HG03558 (cell line): ENCODE measurements around the gene SIN3B.

Experiments
- ATAC-seq: cut with Tn5 transposase; IDR thresholded peaks from one replicate; pipeline ENCODE4 v1.9.1; 2021; ENCODE audit warnings: moderate number of reproducible peaks; ENCODE audit not compliant: unreplicated experiment; ENCODE audit errors: extremely low read depth

The SIN3B gene

DNA sequence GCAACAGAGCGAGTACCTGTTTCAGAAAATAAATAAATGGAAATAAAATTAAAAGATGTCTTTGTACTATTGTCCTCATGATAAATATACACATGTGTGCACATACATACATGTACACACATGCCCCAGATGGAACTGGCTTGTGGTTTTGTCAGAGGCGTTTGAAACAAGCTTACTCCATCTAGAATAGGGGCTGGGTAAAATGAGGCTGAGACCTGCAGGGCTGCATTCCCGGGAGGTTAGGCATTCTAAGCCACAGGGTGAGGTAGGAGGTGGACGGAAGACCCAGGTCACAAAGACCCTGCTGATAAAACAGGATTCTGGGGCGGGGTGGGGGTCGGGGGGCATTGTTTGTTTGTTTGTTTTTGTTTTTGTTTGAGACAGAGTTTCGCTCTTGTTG, 8.1 kb upstream of the SIN3B start:
- no peak for ATAC-seq

DNA sequence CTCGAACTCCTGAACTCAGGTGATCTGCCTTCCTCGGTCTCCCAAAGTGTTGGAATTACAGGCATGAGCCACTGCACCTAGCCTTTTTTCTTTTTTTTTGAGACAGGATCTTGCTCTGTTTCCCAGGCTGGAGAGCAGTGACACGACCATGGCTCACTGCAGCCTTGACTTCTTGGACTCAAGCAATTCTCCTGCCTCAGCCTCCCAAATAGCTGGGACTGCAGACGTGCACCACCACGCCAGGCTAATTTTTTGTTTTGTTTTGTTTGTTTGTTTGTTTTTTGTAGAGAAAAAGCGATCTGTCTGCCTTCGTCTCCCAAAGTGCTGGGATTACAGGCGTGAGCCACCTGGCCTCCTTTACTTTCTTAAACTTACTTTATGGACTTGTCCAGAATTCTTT, 6.5 kb upstream of the SIN3B start:
- no peak for ATAC-seq

DNA sequence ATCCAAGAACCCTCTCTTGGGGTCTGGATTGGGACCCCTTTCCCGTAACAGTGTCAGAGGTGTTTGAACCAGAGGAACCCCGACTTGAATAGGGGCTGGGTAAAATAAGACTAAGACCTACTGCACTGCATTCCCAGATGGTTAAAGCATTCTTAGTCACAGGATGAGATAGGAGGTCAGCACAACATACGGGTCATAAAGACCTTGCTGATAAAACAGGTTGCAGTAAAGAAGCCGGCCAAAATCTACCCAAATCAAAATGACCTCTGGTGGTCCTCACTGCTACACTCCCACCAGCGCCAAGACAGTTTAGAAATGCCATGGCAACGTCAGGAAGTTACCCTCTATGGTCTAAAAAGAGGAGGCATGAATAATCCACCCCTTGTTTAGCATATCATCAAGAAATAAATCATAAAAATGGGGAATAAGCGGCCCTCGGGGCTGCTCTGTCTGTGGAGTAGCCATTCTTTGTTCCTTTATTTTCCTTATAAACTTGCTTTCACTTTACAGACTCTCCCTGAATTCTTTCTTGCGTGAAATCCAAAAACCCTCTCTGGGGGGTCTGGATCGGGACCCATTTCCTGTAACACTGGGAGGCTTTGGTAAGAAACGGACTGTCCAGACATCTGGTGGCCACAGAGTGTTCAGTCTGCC, 4.4 kb upstream of the SIN3B start:
- ATAC-seq: no peak

DNA sequence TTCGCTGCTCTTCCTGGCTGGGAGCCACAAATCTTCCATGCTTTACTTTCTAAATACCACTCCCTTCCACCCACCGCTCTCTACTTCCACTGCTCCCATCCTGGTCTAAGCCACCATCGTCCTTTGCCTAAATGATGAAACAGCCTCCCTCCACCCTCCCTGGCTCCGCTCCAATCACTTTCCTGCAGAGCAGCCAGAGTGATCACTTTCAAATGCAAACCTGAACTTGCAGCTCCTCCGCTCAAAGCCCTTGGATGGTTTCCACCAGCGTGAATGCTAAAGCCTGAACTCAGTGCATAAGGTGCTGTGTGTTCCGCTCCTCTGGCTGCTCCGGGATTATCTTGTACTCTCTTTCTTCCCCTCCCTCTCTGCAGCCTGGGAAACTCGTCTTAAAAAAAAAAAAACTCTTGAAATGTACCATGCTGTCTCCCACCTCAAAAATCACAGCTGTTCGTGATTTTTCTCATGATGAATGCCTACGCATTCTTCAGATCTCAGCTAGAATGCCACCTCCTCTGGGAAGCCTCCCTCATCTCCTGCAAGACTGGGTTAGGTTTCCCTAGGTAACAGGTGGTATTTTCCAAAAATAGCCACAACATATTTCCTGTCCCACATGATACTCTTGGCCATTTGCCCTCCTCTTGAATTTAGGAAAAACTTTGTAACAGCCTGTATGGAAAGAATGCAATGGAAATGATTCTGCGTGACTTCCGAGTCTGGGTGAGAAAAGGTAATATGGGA, 3.7 kb upstream of the SIN3B start:
- no peak for ATAC-seq

DNA sequence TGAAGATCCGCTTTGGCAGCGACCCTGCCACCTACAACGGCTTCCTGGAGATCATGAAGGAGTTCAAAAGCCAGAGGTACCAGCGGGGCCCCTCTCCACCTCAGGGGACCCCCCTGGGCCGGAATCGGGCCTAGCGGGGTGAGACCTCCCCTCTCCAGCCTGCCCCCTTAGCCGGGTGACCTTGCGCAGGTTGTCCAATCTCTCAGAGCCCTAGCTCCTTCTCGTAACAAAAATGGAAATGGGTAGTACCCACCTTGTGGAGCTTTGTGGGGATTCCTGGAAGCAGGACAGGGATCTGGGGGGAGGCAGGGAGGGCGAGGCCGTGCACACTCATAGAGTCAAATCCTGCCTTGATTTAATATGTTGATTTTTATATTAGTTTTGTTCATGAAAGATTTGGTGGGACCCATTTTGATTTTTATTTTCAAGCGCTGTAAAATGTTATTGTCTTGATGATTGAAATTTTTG, 658 bp downstream of the SIN3B start:
- ATAC-seq: no peak

DNA sequence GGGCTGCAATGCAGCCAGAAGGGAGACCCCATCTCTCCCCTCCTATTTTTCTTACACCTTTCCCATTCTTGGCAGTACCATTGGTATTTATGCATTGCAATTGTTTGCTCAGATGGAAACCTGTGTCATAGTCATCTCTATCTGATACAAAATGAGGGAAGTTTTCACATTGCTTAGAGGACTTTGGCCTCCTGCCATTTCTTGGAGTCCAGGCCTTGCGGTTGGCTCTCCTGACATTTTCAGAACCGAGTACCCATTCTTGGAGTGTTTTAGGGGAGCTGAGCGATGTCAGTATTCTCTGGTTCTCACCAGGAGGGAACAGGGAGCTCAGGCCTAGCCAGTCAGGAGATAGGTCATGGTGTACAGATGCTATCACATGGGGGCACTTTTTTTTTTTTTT, 1.5 kb downstream of the SIN3B start:
- ATAC-seq: no peak

DNA sequence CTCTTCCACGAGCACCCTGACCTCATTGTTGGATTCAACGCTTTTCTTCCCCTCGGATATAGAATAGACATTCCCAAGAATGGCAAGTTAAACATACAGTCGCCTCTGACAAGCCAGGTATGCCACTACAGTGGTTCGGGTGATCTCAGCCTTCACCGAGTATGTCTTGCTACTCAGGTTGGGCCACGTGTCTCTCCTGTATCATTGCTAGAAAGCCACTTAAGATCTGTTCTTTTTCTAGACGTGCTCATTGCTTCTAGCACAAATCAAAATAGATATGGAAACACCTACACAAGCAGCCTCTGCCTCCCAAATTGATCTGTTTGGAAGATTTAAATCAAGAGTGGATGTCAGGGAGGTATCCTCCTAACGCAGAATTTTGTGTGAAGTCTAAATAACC, 2.3 kb downstream of the SIN3B start:
- no peak for ATAC-seq

DNA sequence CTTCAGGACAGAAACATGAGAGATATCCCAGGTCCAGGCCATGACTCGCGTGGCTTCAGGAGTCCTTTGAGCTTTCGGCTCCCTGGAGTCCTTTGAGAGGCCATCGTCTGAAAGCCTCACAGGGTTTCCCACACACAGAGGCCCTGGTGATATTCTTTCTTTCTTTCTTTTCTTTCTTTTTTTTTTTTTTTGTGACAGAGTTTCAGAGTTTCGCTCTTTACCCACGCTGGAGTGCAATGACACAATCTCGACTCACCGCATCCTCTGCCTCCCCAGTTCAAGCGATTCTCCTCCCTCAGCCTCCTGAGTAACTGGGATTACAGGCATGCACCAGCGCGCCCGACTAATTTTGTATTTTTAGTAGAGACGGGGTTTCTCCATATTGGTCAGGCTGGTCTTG, 5.5 kb downstream of the SIN3B start:
- no peak for ATAC-seq

DNA sequence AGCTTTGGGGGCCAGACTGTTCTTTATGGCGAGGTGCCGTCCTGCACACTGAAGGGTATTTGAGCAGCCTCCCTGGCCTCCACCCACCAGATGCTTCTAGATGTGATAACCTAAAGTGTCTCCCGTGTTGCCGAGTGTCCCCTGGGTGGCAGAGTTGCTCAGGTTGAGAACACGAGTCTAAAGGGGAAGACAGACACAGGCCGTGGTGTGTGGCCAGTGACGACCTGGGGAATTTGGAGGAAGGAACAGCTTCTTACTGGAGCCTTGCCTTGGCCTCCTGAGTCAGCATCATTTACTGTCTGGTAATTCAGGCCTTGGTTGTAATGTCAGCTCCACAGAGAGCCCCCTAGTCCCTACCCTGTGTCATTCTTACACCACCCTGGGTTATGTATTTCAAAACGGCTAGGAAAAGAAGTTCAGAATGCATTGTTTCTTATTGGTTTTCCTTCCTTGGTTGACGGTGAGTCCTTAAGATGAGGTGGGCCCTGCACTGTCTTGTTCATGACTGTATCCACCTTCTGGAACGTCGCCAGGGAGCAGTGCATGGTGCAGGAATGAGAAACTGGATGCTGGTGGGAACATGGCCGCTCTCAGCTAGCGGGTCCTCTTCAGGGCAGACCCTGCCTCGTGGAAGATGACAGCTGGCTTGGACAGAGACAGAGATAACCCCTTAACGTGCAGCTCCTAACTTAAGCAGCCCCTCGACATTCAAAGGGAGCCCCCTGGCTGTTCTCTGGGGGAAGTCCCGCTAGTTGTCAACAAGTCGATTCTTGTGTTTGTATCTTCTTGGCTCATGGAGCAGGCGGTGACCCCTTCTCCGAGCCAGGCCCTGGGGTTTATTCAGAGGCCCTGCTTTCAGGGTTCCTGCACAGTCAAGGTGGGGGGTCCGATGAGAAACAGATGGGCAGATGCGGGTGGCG, 7.2 kb downstream of the SIN3B start:
- no peak for ATAC-seq

DNA sequence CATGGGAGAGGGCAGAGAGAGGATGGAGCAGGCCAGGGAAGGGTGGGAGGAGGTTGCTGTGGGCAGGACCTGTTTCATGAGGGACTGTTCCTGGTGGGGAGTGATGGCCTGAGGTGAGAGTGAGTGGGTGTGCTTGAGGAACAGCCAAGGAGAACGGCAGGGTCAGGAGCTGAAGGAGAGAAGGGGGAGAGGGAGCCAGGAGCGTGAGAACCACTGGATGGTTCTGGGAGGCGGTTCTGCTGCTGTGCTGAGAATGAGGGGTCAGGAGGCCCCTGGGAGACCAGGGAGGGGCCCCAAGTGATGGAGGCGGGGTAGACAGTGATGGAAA, 7.8 kb downstream of the SIN3B start:
- ATAC-seq: no peak

DNA sequence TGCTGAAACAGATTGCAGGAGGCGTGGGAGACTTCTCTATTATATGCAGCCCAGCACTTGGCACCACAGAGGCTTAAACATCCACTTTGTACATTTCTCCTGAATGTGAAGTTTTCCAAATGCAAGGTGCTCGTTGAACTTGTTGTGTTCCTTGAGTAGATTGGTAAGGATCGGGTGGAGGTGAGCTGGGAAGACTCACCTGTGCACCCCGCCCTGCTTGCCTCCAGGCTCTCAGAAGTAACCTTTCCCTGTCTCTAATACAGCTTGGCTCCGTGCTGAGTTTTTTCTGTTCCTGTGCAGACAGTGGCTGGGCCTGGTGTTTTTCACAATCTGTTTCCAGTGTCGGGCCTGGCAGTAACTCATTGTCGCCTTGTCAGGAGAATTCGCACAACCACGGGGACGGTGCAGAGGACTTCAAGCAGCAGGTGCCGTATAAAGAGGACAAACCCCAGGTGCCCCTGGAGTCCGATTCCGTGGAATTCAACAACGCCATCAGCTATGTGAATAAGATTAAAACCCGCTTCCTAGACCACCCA, 12.3 kb downstream of the SIN3B start:
- no peak for ATAC-seq

DNA sequence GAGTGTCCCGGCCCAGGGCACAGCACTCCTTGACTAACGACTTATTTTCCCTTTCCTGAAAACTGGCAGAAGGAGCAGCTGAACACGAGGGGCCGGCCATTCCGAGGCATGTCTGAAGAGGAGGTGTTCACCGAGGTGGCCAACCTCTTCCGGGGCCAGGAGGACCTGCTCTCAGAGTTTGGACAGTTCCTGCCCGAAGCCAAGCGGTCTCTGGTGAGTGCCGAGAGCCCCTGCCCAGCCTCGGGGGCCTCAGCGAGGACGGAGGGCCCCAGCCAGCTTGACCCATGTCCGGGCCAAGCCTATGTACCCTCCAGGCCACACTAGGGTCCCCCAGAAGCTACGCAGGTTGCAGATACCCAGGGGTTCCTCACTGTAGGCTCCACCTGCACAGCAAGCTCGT, 17.7 kb downstream of the SIN3B start:
- no peak for ATAC-seq

DNA sequence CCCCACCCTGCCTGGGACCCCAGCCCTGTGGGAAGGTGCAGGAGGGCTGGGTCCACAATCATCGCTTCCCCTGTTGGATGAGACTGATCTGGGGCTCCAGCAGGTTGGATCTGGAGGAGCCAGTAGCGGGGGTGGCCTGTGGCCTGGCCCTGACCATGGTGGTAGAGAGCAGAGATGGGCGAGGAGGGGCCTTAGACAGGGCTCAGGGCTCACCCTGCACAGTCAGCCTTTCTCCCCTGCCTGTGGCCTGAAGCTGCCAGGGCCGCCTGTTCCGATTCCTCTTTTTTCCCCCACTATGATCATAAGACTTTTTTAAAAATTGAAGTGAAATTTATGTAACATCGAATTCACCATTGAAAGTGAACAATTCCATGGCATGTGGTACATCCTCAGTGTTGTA, 18.2 kb downstream of the SIN3B start:
- ATAC-seq: no peak

DNA sequence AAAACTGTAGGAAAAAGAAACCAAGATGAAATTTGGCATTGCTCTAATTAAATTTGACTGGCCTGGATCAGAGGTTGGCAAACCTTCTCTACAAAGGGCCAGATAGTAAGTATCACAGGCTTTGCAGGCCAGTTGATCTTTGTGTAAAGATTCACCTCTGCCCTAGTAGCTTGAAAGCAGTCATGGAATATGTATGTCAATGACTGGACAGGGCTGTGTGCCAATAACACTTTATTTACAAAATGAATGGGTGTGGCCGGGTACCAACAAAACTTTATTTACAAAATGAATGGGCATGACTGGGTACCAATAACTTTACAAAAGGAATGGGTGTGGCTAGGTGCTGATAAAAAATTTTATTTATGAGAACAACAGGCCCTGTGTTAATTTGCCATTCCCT, 20.0 kb downstream of the SIN3B start:
- no peak for ATAC-seq

DNA sequence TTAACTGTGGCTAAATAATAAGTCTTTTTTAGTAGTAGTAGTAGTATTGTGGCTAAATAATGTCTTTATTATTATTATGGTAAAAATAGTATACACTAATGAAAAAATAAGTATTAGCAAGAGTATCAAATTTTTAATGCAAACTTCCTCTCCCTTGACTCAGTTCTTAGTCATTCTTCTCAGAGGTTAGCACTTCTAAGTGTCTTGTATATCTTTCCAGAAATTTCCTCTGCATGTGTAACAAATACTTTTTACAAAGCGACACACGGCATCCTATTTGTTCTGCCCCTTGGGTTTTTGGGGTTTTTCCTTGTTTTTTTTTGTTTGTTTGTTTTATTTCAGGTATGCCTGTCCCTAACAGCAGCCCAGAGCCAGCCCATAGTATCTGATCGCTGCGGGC, 20.9 kb downstream of the SIN3B start:
- no peak for ATAC-seq

DNA sequence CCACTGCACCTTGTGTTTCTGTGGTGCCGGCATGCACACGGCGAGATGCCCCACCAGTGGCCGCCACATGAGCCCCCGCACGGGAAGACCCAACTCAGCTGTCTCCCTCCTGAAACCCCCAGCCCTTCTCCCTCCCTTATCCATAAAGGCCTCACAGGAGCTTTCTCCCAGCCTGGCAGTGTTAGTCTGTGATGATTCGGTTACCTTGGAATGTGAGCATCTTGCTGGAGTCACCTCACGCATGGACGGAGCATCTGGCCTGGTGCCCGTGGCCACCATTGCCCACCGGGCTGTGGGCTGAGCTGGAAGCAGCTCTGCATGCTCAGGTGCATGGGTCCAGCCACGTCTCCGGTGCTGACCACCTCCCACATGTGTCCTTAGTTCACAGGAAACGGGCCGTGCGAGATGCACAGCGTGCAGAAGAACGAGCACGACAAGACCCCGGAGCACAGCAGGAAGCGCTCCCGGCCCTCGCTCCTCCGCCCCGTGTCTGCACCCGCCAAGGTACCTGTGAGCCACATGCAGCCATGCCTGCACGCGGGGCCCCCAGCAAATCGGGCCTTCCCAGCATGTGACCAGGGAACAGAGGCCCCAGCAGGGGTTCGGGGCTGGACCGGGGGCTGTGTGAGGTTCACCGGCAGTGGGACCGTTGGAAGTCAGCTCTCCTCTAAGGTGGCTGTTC, 22.0 kb downstream of the SIN3B start:
- ATAC-seq: no peak

DNA sequence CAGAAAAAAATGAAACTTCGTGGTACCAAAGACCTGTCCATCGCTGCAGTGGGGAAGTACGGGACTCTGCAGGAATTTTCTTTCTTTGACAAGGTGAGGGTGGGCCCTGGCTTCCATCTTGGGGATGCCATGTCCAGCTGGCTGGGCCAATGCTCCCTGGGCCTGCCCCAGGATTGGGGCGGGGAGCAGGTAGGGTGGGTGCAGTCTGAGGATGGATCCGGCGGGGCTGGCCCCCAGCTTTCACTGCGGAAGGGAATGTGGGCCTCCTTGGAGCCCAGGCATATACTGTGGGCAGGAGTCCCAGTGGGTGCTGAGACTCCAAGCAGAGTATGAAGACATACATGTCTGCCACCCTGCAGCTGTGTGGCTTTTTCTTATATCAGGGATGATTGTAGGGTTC, 23.9 kb downstream of the SIN3B start:
- no peak for ATAC-seq

DNA sequence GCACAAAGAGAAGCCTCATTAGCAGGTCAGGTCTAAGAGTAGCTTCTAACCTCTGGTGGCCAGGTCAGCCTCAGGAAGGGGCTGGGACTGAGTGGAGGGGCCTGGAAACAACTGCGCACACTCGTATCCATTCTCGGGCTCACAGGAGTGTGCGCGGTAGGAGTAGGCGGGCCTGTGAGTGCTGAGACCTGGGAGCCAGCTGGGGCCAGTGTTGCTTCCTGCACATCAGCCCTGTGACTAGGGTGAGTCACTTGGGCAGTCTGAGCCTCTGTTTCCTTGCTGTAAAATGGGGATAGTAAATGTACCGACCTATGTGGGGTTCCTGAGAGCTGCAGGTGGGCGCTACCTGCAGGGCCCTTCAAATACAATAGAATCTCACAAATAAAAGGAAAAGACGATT, 26.9 kb downstream of the SIN3B start:
- no peak for ATAC-seq

DNA sequence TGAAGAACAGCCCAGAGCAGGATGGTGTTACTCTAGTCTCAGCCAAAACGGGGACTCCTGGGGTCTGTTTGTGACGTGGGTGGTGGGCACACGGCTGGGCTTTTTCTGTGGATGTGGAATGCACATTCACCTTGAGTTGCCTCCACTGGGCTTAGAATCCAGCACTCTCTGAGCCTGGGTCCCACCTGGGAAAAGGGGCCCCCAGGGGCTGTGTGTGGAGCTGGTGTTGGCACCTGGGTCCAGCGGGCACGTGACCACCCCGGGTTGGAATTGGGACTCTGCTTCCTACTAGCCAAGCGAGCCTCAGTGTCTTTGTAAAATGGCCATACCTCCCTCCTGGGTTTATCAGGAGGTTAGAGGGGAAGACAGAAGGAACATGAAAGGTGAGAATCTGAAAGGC, 30.4 kb downstream of the SIN3B start:
- ATAC-seq: no peak

DNA sequence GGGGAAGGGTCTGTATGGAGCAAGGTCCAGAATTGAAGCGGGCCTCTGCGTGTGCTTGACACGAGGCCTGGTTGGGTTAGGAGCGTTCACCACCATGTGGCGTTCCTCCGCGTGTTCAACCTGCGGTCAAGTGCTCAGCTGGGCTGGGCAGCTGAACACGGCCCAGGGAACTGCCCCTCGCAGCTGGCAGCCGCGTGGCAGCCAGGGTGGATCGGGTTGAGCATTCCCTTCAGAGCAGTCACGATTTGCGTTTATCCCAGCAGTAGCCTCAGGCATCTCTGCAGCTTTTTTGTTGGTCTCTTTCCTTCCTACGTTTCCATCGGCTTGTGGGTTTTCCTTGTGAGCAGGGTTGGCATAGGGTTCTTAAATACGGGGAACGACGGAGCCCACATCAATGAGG, 30.9 kb downstream of the SIN3B start:
- no peak for ATAC-seq
